Measurements from ENCODE around the gene SLC38A3.

The SLC38A3 gene

GRCh38 chr3:50169232-50169832 is 35.7 kb upstream of the SLC38A3 start:
- no peak for DNase-seq (ENCODE audit: low read depth in 2 of 2)

GRCh38 chr3:50169858-50170257 is 35.2 kb upstream of the SLC38A3 start:
- no peak for DNase-seq (ENCODE audit: low read depth in 2 of 2)

- DNase-seq (ENCODE audit: low read depth in 2 of 2) = no peak
Observed at GRCh38 chr3:50170689-50171088, 34.4 kb upstream of the SLC38A3 start.

GRCh38 chr3:50171540-50172301 is 33.4 kb upstream of the SLC38A3 start:
- DNase-seq (ENCODE audit: low read depth in 2 of 2) = no peak

GRCh38 chr3:50172626-50173220 is 32.3 kb upstream of the SLC38A3 start:
- DNase-seq (ENCODE audit: low read depth in 2 of 2) = no peak

GRCh38 chr3:50173685-50174516 is 31.2 kb upstream of the SLC38A3 start:
- no peak for DNase-seq (ENCODE audit: low read depth in 2 of 2)

- DNase-seq (ENCODE audit: low read depth in 2 of 2) = no peak
Observed at GRCh38 chr3:50174517-50174895, 30.6 kb upstream of the SLC38A3 start.

- DNase-seq (ENCODE audit: low read depth in 2 of 2) = no peak
Observed at GRCh38 chr3:50174947-50175524, 30.0 kb upstream of the SLC38A3 start.

- no peak for DNase-seq (ENCODE audit: low read depth in 2 of 2)
Observed at GRCh38 chr3:50177346-50177745, 27.7 kb upstream of the SLC38A3 start.

- no peak for DNase-seq (ENCODE audit: low read depth in 2 of 2)
Observed at GRCh38 chr3:50179710-50180109, 25.4 kb upstream of the SLC38A3 start.

- no peak for DNase-seq (ENCODE audit: low read depth in 2 of 2)
Observed at GRCh38 chr3:50181985-50182384, 23.1 kb upstream of the SLC38A3 start.

GRCh38 chr3:50182533-50183099 is 22.5 kb upstream of the SLC38A3 start:
- DNase-seq (ENCODE audit: low read depth in 2 of 2) = no peak

- DNase-seq (ENCODE audit: low read depth in 2 of 2) = no peak
Observed at GRCh38 chr3:50183755-50184154, 21.3 kb upstream of the SLC38A3 start.

- no peak for DNase-seq (ENCODE audit: low read depth in 2 of 2)
Observed at GRCh38 chr3:50184242-50184978, 20.7 kb upstream of the SLC38A3 start.

- no peak for DNase-seq (ENCODE audit: low read depth in 2 of 2)
Observed at GRCh38 chr3:50185230-50185629, 19.8 kb upstream of the SLC38A3 start.

GRCh38 chr3:50186096-50186495 is 19.0 kb upstream of the SLC38A3 start:
- DNase-seq (ENCODE audit: low read depth in 2 of 2) = no peak

- no peak for DNase-seq (ENCODE audit: low read depth in 2 of 2)
Observed at GRCh38 chr3:50187750-50188149, 17.3 kb upstream of the SLC38A3 start.

- no peak for DNase-seq (ENCODE audit: low read depth in 2 of 2)
Observed at GRCh38 chr3:50189274-50189673, 15.8 kb upstream of the SLC38A3 start.

GRCh38 chr3:50189989-50190388 is 15.1 kb upstream of the SLC38A3 start:
- no peak for DNase-seq (ENCODE audit: low read depth in 2 of 2)

- no peak for DNase-seq (ENCODE audit: low read depth in 2 of 2)
Observed at GRCh38 chr3:50190936-50191660, 14.0 kb upstream of the SLC38A3 start, which contains the start of gene GNAT1. TSS of gene GNAT1 (plus strand) at chr3:50191610. CDS start at chr3:50191726, 116 bp downstream.
